ENCODE measurements around the gene LARP4. TPM values are rescaled to one million over a fixed set of nuclear protein-coding genes. Genes with fewer than 3 reads are reported as not detected.

LARP4 gene
- total and polyA plus RNA-seq, 7 experiments from 2014 or later: 18.7 to 68.9 (median 34.0) TPM

GRCh38 chr12:50525422-50525821, 124.7 kb downstream of the LARP4 start:
- Histone ChIP-seq H3K27me3 (ENCODE audit: control insufficient read depth in 2 of 2, insufficient read depth in 2 of 2, low read length in 2 of 2) (no peaks in the 10 kb centered on the region), H3K4me1 (ENCODE audit: control insufficient read depth in 2 of 2, insufficient read depth in 2 of 2, low read length in 2 of 2) (peaks cover 0 to 42% of the 10 kb centered on the region in 2 donors), H3K4me3 (ENCODE audit: low read length) (no peak overlapping the region), H3K27ac (ENCODE audit: low read depth, low read length) (no peak overlapping the region), H3K36me3 (ENCODE audit: control insufficient read depth in 2 of 3, insufficient read depth in 3 of 3, low read length in 3 of 3) (no peaks in the 10 kb centered on the region), H3K9me3 (ENCODE audit: control insufficient read depth in 2 of 3, low read length in 3 of 3) (no peaks in the 10 kb centered on the region)
- no peaks in the 10 kb centered on the region for H3K27me3 Mint-ChIP-seq
- H3K4me1 Mint-ChIP-seq: peaks cover 32 to 80% (median 59%) of the 10 kb centered on the region in 7 donors
- intact Hi-C loops (cut with micrococcal nuclease): loop anchor here in 1 of 2 donors (5.0 kb wide), 1 partner anchor 47 kb away; no protein-coding TSS in a partner anchor
- ChIA-PET CTCF (no interaction called here), POLR2A (interaction anchor here (0.7 to 1.2 kb wide), 2 partner anchors 14 to 19 kb away, joined by 3 to 6 read pairs; no protein-coding TSS in a partner anchor)
- ATAC-seq: no peak
- H3K4me3 Mint-ChIP-seq: peak overlapping the region in 2 of 10 donors; percentile 31 to 56
- H3K9me3 Mint-ChIP-seq: peaks cover 0 to 3% (median 0%) of the 10 kb centered on the region in 11 donors
- H3K27ac Mint-ChIP-seq: peak overlapping the region in 6 of 9 donors; percentile 56 to 80 (median 74)
- DNase-seq: no peak
- peaks cover 0 to 40% (median 20%) of the 10 kb centered on the region in 5 donors for H3K36me3 Mint-ChIP-seq

GRCh38 chr12:50527359-50527726, 126.7 kb downstream of the LARP4 start:
- Mint-ChIP-seq H3K27ac (peak overlapping the region in 2 of 9 donors; percentile 21 to 38), H3K9me3 (peaks cover 0 to 3% (median 0%) of the 10 kb centered on the region in 11 donors), H3K36me3 (peaks cover 0 to 35% (median 20%) of the 10 kb centered on the region in 5 donors), H3K4me1 (peaks cover 22 to 69% (median 51%) of the 10 kb centered on the region in 7 donors), H3K4me3 (peak overlapping the region in 1 of 10 donors; percentile 16), H3K27me3 (no peaks in the 10 kb centered on the region)
- no peak for DNase-seq
- Histone ChIP-seq H3K36me3 (ENCODE audit: control insufficient read depth in 2 of 3, insufficient read depth in 3 of 3, low read length in 3 of 3) (no peaks in the 10 kb centered on the region), H3K4me3 (ENCODE audit: low read length) (no peak overlapping the region), H3K9me3 (ENCODE audit: control insufficient read depth in 2 of 3, low read length in 3 of 3) (no peaks in the 10 kb centered on the region), H3K27ac (ENCODE audit: low read depth, low read length) (no peak overlapping the region), H3K27me3 (ENCODE audit: control insufficient read depth in 2 of 2, insufficient read depth in 2 of 2, low read length in 2 of 2) (no peaks in the 10 kb centered on the region), H3K4me1 (ENCODE audit: control insufficient read depth in 2 of 2, insufficient read depth in 2 of 2, low read length in 2 of 2) (peaks cover 3 to 39% of the 10 kb centered on the region in 2 donors)
- POLR2A ChIA-PET: interaction anchor here (0.6 kb wide), 1 partner anchor 1696 kb away, joined by 4 read pairs; no protein-coding TSS in a partner anchor
- CTCF ChIA-PET: no interaction called here
- ATAC-seq: no peak
- intact Hi-C loops (cut with micrococcal nuclease): loop anchor here in 1 of 2 donors (5.0 kb wide), 1 partner anchor 45 kb away; no protein-coding TSS in a partner anchor

GRCh38 chr12:50528800-50529199, 128.1 kb downstream of the LARP4 start:
- CTCF ChIA-PET: no interaction called here
- H3K36me3 Mint-ChIP-seq: peaks cover 0 to 27% (median 17%) of the 10 kb centered on the region in 5 donors

GRCh38 chr12:50529345-50529744, 128.7 kb downstream of the LARP4 start:
- H3K9me3 Mint-ChIP-seq: no peaks in the 10 kb centered on the region
- DNase-seq: no peak
- Histone ChIP-seq H3K27me3 (ENCODE audit: control insufficient read depth in 2 of 2, insufficient read depth in 2 of 2, low read length in 2 of 2) (no peaks in the 10 kb centered on the region), H3K36me3 (ENCODE audit: control insufficient read depth in 2 of 3, insufficient read depth in 3 of 3, low read length in 3 of 3) (no peaks in the 10 kb centered on the region), H3K27ac (ENCODE audit: low read depth, low read length) (no peak overlapping the region), H3K9me3 (ENCODE audit: control insufficient read depth in 2 of 3, low read length in 3 of 3) (no peaks in the 10 kb centered on the region), H3K4me1 (ENCODE audit: control insufficient read depth in 2 of 2, insufficient read depth in 2 of 2, low read length in 2 of 2) (peaks cover 11 to 50% of the 10 kb centered on the region in 2 donors), H3K4me3 (ENCODE audit: low read length) (no peak overlapping the region)
- ChIA-PET POLR2A (no interaction called here), CTCF (no interaction called here)
- ATAC-seq: no peak
- peaks cover 17 to 49% (median 37%) of the 10 kb centered on the region in 7 donors for H3K4me1 Mint-ChIP-seq
- H3K27me3 Mint-ChIP-seq: no peaks in the 10 kb centered on the region
- intact Hi-C loops (cut with micrococcal nuclease): loop anchor here in 1 of 2 donors (5.0 kb wide), 1 partner anchor 43 kb away; no protein-coding TSS in a partner anchor
- peak overlapping the region in 6 of 9 donors; percentile 34 to 87 (median 46) for H3K27ac Mint-ChIP-seq
- peaks cover 0 to 23% (median 15%) of the 10 kb centered on the region in 5 donors for H3K36me3 Mint-ChIP-seq
- peak overlapping the region in 3 of 10 donors; percentile 34 to 78 (median 55) for H3K4me3 Mint-ChIP-seq

More at GRCh38 chr12:50528800-50529199, 128.1 kb downstream of the LARP4 start:
- DNase-seq (peak in 2 of 9 donors; percentile 13 to 17), ATAC-seq (no peak)
- H3K4me1 Mint-ChIP-seq: peaks cover 21 to 55% (median 42%) of the 10 kb centered on the region in 7 donors
- no peaks in the 10 kb centered on the region for H3K9me3 Mint-ChIP-seq
- intact Hi-C loops (cut with micrococcal nuclease): loop anchor here in 1 of 2 donors (5.0 kb wide), 1 partner anchor 44 kb away; no protein-coding TSS in a partner anchor
- H3K36me3 ChIP-seq (ENCODE audit: control insufficient read depth in 2 of 3, insufficient read depth in 3 of 3, low read length in 3 of 3): no peaks in the 10 kb centered on the region
- no peaks in the 10 kb centered on the region for H3K27me3 ChIP-seq (ENCODE audit: control insufficient read depth in 2 of 2, insufficient read depth in 2 of 2, low read length in 2 of 2)
- peaks cover 11 to 51% of the 10 kb centered on the region in 2 donors for H3K4me1 ChIP-seq (ENCODE audit: control insufficient read depth in 2 of 2, insufficient read depth in 2 of 2, low read length in 2 of 2)
- POLR2A ChIA-PET: interaction anchor here (0.6 to 1.1 kb wide), 3 partner anchors 17 to 57 kb away, joined by 3 to 4 read pairs (median 3); no protein-coding TSS in a partner anchor
- no peaks in the 10 kb centered on the region for H3K27me3 Mint-ChIP-seq
- H3K4me3 ChIP-seq (ENCODE audit: low read length): no peak overlapping the region
- H3K9me3 ChIP-seq (ENCODE audit: control insufficient read depth in 2 of 3, low read length in 3 of 3): no peaks in the 10 kb centered on the region
- peak overlapping the region; percentile 3 to 78 (median 36) for H3K4me3 Mint-ChIP-seq
- H3K27ac ChIP-seq (ENCODE audit: low read depth, low read length): no peak overlapping the region
- peak overlapping the region in 6 of 9 donors; percentile 34 to 87 (median 46) for H3K27ac Mint-ChIP-seq

Other genes with a start within 250 kb of the LARP4 start
- gene CERS5, start 233.5 kb upstream of the LARP4 start, total RNA-seq: 10 to 100 TPM; 41.0 to 52.2 (median 47.7) TPM
- gene CERS5, start 233.5 kb upstream of the LARP4 start, polyA plus RNA-seq: 10 to 100 TPM; 33.7 to 38.1 TPM
- gene LIMA1, start 117.4 kb upstream of the LARP4 start, total RNA-seq: 10 to 100 TPM in 4 of 5 experiments, 1 to 10 TPM in 1; 9.8 to 33.6 (median 11.2) TPM
- 10 to 100 TPM in 1 of 2 donors, 1 to 10 TPM in 1; 5.4 to 11.6 TPM for gene LIMA1, start 117.4 kb upstream of the LARP4 start, polyA plus RNA-seq
- not detected for gene FAM186A, start 4.3 kb upstream of the LARP4 start, total RNA-seq
- gene FAM186A, start 4.3 kb upstream of the LARP4 start, polyA plus RNA-seq: under 1 TPM in 1 of 2 donors, not detected in 1; 0.06 TPM
- gene DIP2B, start 104.1 kb downstream of the LARP4 start, total RNA-seq: 10 to 100 TPM; 34.1 to 41.8 (median 39.9) TPM
- gene DIP2B, start 104.1 kb downstream of the LARP4 start, polyA plus RNA-seq: 10 to 100 TPM; 10.0 to 23.5 TPM

Data from naive thymus-derived CD4-positive, alpha-beta T cell (primary cell).